Gastrocnemius medialis (tissue), 4 donors: ENCODE results near the gene DCC.

Experiments used
- POLR2A ChIP-seq, 2 donors: fragments of 450-650 bp; IDR thresholded peaks; one replicate each; pipeline ENCODE4 v1.6.1; 2017; ENCODE audit warnings: antibody characterized with exemption in 2 of 2, mild to moderate bottlenecking in 2 of 2, moderate library complexity in 2 of 2
- TF ChIP-seq, protein P1 (sequence below), 5 experiments: fragments of 450-650 bp in 3 of 5; fragments of 200-600 bp in 2 of 5; sonication (generic) in 2 of 5; IDR thresholded peaks in 4 of 5; conservative IDR thresholded peaks in 1 of 5; 1 replicate in 4 of 5; 2 replicates in 1 of 5; pipeline ENCODE4 v1.5.1; 2016 to 2019; ENCODE audit warnings: antibody characterized with exemption in 5 of 5, mild to moderate bottlenecking in 3 of 5, moderate library complexity in 3 of 5

- no peak for TF ChIP-seq POLR2A (IDR thresholded peaks at IDR 0.05)
- TF ChIP-seq, protein P1, sequence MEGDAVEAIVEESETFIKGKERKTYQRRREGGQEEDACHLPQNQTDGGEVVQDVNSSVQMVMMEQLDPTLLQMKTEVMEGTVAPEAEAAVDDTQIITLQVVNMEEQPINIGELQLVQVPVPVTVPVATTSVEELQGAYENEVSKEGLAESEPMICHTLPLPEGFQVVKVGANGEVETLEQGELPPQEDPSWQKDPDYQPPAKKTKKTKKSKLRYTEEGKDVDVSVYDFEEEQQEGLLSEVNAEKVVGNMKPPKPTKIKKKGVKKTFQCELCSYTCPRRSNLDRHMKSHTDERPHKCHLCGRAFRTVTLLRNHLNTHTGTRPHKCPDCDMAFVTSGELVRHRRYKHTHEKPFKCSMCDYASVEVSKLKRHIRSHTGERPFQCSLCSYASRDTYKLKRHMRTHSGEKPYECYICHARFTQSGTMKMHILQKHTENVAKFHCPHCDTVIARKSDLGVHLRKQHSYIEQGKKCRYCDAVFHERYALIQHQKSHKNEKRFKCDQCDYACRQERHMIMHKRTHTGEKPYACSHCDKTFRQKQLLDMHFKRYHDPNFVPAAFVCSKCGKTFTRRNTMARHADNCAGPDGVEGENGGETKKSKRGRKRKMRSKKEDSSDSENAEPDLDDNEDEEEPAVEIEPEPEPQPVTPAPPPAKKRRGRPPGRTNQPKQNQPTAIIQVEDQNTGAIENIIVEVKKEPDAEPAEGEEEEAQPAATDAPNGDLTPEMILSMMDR (IDR thresholded peaks at IDR 0.05 in 4 of 5, conservative IDR thresholded peaks at IDR 0.05 in 1 of 5): no peak
These were observed 984.4 kb downstream of the DCC start for GRCh38 chr18:53324353-53324752.
